ENCODE data around the gene PROSER3.

- no peak for TF ChIP-seq EZH2 (IDR thresholded peaks at IDR 0.05; ENCODE audit: borderline replicate concordance, low read length)
- no peak for TF ChIP-seq CTCF (conservative IDR thresholded peaks at IDR 0.05 in 1 of 2, IDR thresholded peaks at IDR 0.05 in 1 of 2; ENCODE audit: extremely low read depth in 1 of 2, insufficient read depth in 1 of 2, low read depth in 1 of 2, low read length in 2 of 2)
Measured at GRCh38 chr19:35718345-35719041, 39.5 kb upstream of the PROSER3 start.

Data from mammary epithelial cell (primary cell).